Breast epithelium (tissue), 4 donors: ENCODE results near the gene AGPAT3. TPM values are rescaled to one million over a fixed set of nuclear protein-coding genes. Genes with fewer than 3 reads are reported as not detected.
"Not testable (repeated sequence)": the region's sequence is repeated elsewhere in the genome, so short reads cannot be mapped to it uniquely, and the experiment has no call there.

Experiments
- DNase-seq, 2 donors: peaks; one replicate each; pipeline ENCODE4 v3.0.0-alpha.2; 2019; ENCODE audit warnings: low spot score in 2 of 2
- H3K27ac ChIP-seq, 2 donors: fragments of 200-600 bp; sonication (generic) in 1 of 2; one replicate each; pipeline ENCODE4 v1.5.1; 2016 to 2019; ENCODE audit warnings: mild to moderate bottlenecking in 1 of 2
- H3K27me3 ChIP-seq, 2 donors: fragments of 200-600 bp; sonication (generic) in 1 of 2; one replicate each; pipeline versions ENCODE4 v1.5.1 to v1.6.0; 2017 to 2019; ENCODE audit warnings: control low read depth in 1 of 2, mild to moderate bottlenecking in 1 of 2
- H3K36me3 ChIP-seq: fragments of 200-600 bp; one replicate; pipeline ENCODE4 v1.5.1; 2019
- H3K4me1 ChIP-seq, 2 donors: fragments of 200-600 bp; sonication (generic); one replicate each; pipeline ENCODE4 v1.5.1; 2016 to 2019; ENCODE audit warnings: control low read depth in 1 of 2
- H3K4me3 ChIP-seq, 3 donors: fragments of 200-600 bp; sonication (generic); 1 replicate in 2 of 3; 2 replicates in 1 of 3; pipeline ENCODE4 v1.5.1; 2016 to 2019; ENCODE audit warnings: mild to moderate bottlenecking in 3 of 3, moderate library complexity in 2 of 3
- H3K9me3 ChIP-seq, 2 donors: fragments of 200-600 bp; sonication (generic) in 1 of 2; one replicate each; pipeline ENCODE4 v1.5.1; 2016 to 2019; ENCODE audit warnings: control low read depth in 1 of 2
- CTCF ChIP-seq, 3 donors: fragments of 450-650 bp; IDR thresholded peaks; one replicate each; pipeline ENCODE4 v1.5.1; 2016 to 2017; ENCODE audit warnings: antibody characterized with exemption in 3 of 3, mild to moderate bottlenecking in 3 of 3, moderate library complexity in 3 of 3
- POLR2A ChIP-seq: fragments of 450-650 bp; IDR thresholded peaks from one replicate; pipeline ENCODE4 v1.6.1; 2016; ENCODE audit warnings: antibody characterized with exemption, mild to moderate bottlenecking, moderate library complexity
- POLR2AphosphoS5 ChIP-seq, 3 donors: sonication (generic); formaldehyde crosslinking; IDR thresholded peaks; one replicate each; pipeline ENCODE4 v1.6.1; 2017; ENCODE audit warnings: antibody characterized with exemption in 3 of 3
- intact Hi-C: fragments of 100-400 bp; cut with DNase I; formaldehyde crosslinking; loops from one replicate; pipeline ENCODE4 v1.15.1; 2023; ENCODE audit warnings: low total_unique reads
- total RNA-seq, 3 donors: library from RNA; depleted of rRNA; stranded (reverse); fragments of >200 nt; gene quantifications; one replicate each; pipeline ENCODE4 v1.1.0, GENCODE V29; 2016

AGPAT3 gene
- total RNA-seq, 3 donors from 2014 or later = 27.2 to 35.8 (median 28.2) TPM

DNA sequence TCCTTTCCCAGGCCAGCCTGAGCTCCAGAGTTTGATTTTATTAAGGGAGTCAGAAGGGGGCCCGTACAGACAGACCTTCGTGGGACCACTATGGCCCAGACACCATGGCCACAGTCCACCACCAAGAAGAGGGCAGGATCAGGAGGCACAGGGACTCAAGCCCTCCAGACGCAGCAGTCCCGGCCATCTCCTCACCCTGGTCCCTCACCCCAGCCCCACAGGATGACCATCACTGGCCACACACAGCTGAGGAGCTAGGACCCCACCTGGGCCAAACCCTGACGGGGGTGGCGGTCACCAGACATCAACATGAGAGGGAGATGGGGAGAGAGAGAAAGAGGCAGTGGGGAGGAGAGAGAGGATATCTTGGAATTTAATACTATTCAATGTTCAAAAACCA, 29.2 kb upstream of the AGPAT3 start:
- Histone ChIP-seq H3K36me3 (no peaks in the 10 kb centered on the region), H3K27me3 (peaks cover 0 to 14% of the 10 kb centered on the region in 2 donors), H3K4me1 (no peaks in the 10 kb centered on the region), H3K4me3 (no peak overlapping the region), H3K27ac (no peak overlapping the region), H3K9me3 (no peaks in the 10 kb centered on the region)
- DNase-seq = no peak
- no peak for TF ChIP-seq CTCF (IDR thresholded peaks at IDR 0.05)
- TF ChIP-seq POLR2A = no peak
- TF ChIP-seq POLR2AphosphoS5 (IDR thresholded peaks at IDR 0.05) = no peak
- intact Hi-C loops = no loop called here

GRCh38 chr21:43836616-43837015, 28.4 kb upstream of the AGPAT3 start:
- TF ChIP-seq POLR2AphosphoS5 (IDR thresholded peaks at IDR 0.05) (no peak), POLR2A (no peak), CTCF (IDR thresholded peaks at IDR 0.05) (no peak)
- no peak overlapping the region for H3K27ac ChIP-seq
- no peak overlapping the region for H3K4me3 ChIP-seq
- H3K36me3 ChIP-seq = no peaks in the 10 kb centered on the region
- no peak for DNase-seq
- H3K9me3 ChIP-seq = no peaks in the 10 kb centered on the region
- intact Hi-C loops = no loop called here
- H3K4me1 ChIP-seq = no peaks in the 10 kb centered on the region
- peaks cover 0 to 10% of the 10 kb centered on the region in 2 donors for H3K27me3 ChIP-seq

GRCh38 chr21:43840259-43840658, 24.8 kb upstream of the AGPAT3 start:
- TF ChIP-seq POLR2A = no peak
- TF ChIP-seq CTCF (IDR thresholded peaks at IDR 0.05) = no peak
- TF ChIP-seq POLR2AphosphoS5 (IDR thresholded peaks at IDR 0.05) = no peak
- H3K27me3 ChIP-seq = no peaks in the 10 kb centered on the region
- intact Hi-C loops = no loop called here
- no peaks in the 10 kb centered on the region for H3K9me3 ChIP-seq
- DNase-seq = no peak
- H3K4me3 ChIP-seq = no peak overlapping the region
- no peaks in the 10 kb centered on the region for H3K4me1 ChIP-seq
- H3K27ac ChIP-seq = no peak overlapping the region
- H3K36me3 ChIP-seq = no peaks in the 10 kb centered on the region

DNA sequence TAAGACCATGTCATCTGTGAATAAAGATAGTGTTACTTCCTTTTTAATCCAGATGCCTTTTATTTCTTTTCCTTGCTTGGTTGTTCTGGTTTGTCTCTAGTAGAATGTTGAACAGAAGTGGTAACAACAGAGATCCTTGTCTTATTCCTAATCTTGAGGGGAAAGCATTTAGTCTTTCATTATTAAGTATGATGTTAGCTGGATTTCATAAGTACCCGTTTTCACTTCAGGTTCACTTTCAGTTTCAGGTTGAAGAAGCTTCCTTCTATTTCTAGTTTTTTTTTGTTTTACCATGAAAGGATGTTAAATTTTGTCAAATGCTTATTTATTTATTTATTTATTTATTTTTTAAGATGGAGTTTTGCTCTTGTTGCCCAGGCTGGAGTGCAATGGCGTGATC, 22.3 kb upstream of the AGPAT3 start:
- Histone ChIP-seq H3K9me3 (no peaks in the 10 kb centered on the region), H3K4me1 (no peaks in the 10 kb centered on the region), H3K27ac (no peak overlapping the region), H3K36me3 (no peaks in the 10 kb centered on the region), H3K4me3 (no peak overlapping the region), H3K27me3 (no peaks in the 10 kb centered on the region)
- TF ChIP-seq CTCF (IDR thresholded peaks at IDR 0.05) (no peak), POLR2A (no peak)
- no peak for DNase-seq
- intact Hi-C loops = no loop called here

GRCh38 chr21:43844906-43845305, 20.1 kb upstream of the AGPAT3 start:
- H3K4me3 ChIP-seq, DNase-seq, intact Hi-C loops, H3K27me3 ChIP-seq, H3K9me3 ChIP-seq, H3K27ac ChIP-seq, H3K4me1 ChIP-seq, H3K36me3 ChIP-seq: not testable (repeated sequence)

GRCh38 chr21:43845386-43845785, 19.6 kb upstream of the AGPAT3 start:
- Histone ChIP-seq H3K9me3 (no peaks in the 10 kb centered on the region), H3K36me3 (no peaks in the 10 kb centered on the region), H3K27me3 (no peaks in the 10 kb centered on the region), H3K4me1 (no peaks in the 10 kb centered on the region), H3K27ac (no peak overlapping the region), H3K4me3 (no peak overlapping the region)
- intact Hi-C loops = no loop called here
- TF ChIP-seq POLR2A = no peak
- no peak for TF ChIP-seq POLR2AphosphoS5 (IDR thresholded peaks at IDR 0.05)
- TF ChIP-seq CTCF (IDR thresholded peaks at IDR 0.05) = no peak
- DNase-seq = no peak
